ENCODE measurements around the gene SCYGR1.

SCYGR1 gene

DNA sequence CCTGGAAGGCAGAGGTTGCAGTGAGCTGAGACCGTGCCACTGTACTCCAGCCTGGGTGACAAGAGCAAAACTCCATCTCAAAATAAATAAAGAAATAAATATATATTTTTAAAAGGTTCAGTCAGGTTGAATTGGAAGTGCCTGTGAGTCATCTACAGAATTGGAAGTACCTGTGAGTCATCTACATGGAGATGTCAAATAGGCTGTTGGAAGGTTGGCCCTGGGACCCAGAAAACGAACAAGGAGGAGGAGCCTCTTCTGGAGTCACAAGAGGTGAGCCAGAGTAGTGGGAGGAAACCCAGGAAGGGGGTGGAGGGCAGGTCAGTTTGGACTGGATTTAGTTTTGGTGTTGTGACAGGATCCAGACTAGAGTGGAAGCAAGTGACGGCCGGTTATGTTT, 15.2 kb upstream of the SCYGR1 start:
- DNase-seq (ENCODE audit: low read depth) = peak; percentile 64
- no peak overlapping the region for H3K4me3 ChIP-seq (ENCODE audit: low read length)
- TF ChIP-seq, protein P1, sequence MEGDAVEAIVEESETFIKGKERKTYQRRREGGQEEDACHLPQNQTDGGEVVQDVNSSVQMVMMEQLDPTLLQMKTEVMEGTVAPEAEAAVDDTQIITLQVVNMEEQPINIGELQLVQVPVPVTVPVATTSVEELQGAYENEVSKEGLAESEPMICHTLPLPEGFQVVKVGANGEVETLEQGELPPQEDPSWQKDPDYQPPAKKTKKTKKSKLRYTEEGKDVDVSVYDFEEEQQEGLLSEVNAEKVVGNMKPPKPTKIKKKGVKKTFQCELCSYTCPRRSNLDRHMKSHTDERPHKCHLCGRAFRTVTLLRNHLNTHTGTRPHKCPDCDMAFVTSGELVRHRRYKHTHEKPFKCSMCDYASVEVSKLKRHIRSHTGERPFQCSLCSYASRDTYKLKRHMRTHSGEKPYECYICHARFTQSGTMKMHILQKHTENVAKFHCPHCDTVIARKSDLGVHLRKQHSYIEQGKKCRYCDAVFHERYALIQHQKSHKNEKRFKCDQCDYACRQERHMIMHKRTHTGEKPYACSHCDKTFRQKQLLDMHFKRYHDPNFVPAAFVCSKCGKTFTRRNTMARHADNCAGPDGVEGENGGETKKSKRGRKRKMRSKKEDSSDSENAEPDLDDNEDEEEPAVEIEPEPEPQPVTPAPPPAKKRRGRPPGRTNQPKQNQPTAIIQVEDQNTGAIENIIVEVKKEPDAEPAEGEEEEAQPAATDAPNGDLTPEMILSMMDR (IDR thresholded peaks at IDR 0.05; ENCODE audit: insufficient read depth, low read depth, low read length, missing control alignments) = no peak

DNA sequence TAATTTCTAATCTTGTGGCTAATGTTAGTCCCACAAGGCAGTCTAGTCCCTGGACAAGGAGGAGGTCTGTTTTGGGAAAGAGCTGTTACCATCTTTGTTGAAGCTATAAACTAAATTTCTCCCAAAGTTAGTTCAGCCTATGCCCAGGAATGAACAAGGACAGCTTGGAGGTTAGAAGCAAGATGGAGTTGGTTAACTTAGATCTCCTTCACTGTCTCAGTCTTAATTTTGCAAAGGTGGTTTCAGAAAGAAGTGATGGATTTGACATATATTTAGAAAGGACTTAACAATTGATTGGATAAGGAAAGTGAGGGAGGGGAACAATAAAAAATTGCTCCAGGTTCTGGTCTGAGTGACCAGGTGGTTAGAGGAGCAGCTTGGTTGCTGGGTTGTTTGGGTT, 14.6 kb upstream of the SCYGR1 start:
- DNase-seq (ENCODE audit: low read depth) = no peak
- H3K4me3 ChIP-seq (ENCODE audit: low read length) = no peak overlapping the region
- TF ChIP-seq, protein P1 (IDR thresholded peaks at IDR 0.05; ENCODE audit: insufficient read depth, low read depth, low read length, missing control alignments) = no peak

DNA sequence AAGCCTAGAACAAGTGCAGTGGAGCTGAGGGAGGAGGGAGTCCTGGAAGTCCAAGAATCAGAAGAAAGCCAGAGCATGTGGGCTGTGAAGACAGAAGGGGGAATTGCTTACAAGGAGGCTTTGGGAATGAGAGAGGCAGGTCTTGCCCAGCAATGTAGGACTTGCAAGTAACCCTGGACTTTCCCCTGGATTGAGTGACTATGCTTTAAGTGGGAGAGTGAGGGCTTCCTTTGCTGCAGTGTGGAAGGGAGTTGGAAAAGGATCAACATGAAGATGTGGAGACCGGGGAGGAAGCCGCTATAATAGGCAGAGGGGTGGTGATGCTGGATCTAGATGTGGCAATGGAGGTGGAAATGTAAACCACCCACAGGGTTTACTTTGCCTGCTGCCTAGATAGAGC, 13.8 kb upstream of the SCYGR1 start:
- TF ChIP-seq, protein P1 (IDR thresholded peaks at IDR 0.05; ENCODE audit: insufficient read depth, low read depth, low read length, missing control alignments) = no peak
- DNase-seq (ENCODE audit: low read depth) = peak; percentile 15
- H3K4me3 ChIP-seq (ENCODE audit: low read length) = no peak overlapping the region

DNA sequence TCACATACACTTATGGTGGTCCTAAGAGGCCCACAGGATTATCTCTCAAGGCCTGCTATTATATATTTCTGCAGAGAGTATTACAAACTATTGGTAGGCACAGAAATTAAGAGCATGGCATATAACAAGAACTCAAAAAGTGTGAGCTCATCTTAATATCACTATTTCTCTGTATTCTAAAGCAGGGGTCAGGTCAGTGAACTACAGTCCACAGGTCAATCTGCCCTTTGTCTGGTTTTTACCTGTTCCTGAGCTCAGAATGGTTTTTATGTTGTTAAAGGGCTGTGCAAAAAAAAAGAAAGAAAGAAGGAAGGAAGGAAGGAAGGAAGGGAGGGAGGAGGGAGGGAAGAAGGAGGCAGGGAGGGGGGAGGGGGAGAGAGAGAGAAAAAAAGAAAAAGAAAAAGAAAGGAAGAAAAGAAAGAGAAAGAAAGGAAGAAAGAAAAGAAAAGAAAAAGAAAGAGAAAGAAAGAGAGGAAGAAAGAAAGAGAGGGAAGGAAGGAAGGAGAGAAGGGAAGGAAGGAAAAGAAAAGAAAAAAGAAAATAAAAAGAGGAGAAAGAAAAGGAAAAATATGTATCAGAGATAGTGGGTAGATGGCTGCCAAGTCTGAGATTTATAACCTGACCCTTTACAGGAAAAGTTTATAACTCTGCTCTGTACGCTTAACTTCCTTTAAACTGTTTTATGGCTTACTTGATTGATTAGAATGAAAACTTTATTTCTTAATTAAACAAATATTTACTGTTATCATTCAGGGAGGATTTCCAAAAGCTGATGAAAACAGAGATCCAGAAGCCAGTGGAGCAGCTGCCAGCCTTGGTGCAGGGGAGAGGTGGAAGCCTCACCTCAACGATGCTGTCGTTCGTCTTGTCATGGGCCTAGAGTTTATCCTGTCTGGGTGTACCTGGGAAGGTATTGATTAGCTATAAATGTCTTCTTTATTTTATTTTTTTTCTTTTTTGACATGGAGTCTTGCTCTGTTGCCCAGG, 11.2 kb upstream of the SCYGR1 start:
- TF ChIP-seq, protein P1 (IDR thresholded peaks at IDR 0.05; ENCODE audit: insufficient read depth, low read depth, low read length, missing control alignments) = no peak
- no peak overlapping the region for H3K4me3 ChIP-seq (ENCODE audit: low read length)
- no peak for DNase-seq (ENCODE audit: low read depth)

DNA sequence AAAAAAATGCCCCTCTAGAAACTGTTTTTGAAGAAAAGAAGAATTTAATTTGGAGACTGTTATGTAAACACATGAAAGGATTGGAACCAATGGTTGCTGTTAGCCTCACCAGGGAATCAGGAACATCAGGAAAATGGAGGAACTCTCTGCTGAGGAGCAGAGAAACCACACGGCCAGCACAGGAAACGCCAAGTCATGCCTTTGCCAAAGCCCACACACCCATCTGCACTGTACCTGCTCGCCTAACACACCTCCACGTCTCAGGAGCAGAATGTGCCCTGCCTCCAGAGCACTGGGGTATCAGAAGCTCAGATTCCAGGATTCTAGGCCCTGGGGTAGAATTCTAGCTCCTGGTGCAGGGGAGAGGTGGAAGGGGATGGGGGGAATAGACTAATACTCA, 9.8 kb upstream of the SCYGR1 start:
- TF ChIP-seq, protein P1 (IDR thresholded peaks at IDR 0.05; ENCODE audit: insufficient read depth, low read depth, low read length, missing control alignments) = no peak
- peak; percentile 56 for DNase-seq (ENCODE audit: low read depth)

DNA sequence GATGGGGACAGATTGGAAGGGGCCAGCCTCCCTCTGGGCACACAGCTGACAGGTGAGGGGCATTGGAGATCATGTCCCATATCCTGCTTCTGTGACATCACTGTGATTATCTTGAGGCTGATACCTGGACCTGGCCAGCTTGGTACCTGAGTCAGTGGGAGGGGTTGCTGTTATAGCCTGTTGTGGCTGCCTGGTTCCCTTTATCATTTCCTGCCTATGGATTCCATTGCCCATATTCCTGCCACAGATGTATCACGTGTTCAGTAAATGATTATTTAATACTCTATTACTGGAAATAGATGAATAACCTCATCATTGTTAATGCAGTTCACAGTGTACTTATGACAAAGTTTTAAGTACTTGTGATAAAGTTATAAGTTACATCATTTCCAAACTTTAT, 7.8 kb upstream of the SCYGR1 start:
- DNase-seq (ENCODE audit: low read depth) = peak; percentile 86
- H3K4me3 ChIP-seq (ENCODE audit: low read length) = no peak overlapping the region
- TF ChIP-seq, protein P1 (IDR thresholded peaks at IDR 0.05; ENCODE audit: insufficient read depth, low read depth, low read length, missing control alignments) = no peak

More for the DNA sequence above, 9.8 kb upstream of the SCYGR1 start:
- H3K4me3 ChIP-seq (ENCODE audit: low read length) = no peak overlapping the region

Measured in epithelial cell of esophagus (primary cell).